ENCODE measurements around the gene OR2T34. TPM values are rescaled to one million over a fixed set of nuclear protein-coding genes. Genes with fewer than 3 reads are reported as not detected.
"Not testable (repeated sequence)": the region's sequence is repeated elsewhere in the genome, so short reads cannot be mapped to it uniquely, and the experiment has no call there.

Gene OR2T34
- not detected for total RNA-seq
- long read RNA-seq, result 0 reads

- H3K27ac ChIP-seq (replicated peaks); H3K9me3 ChIP-seq (replicated peaks); H3K36me3 ChIP-seq; DNase-seq; H3K4me3 ChIP-seq; intact Hi-C loops (cut with micrococcal nuclease); H3K4me1 ChIP-seq; H3K27me3 ChIP-seq (ENCODE audit: low read depth): not testable (repeated sequence)
Observed at GRCh38 chr1:248574657-248575056, at the start of gene OR2T34. Gene OR2T34, minus strand, starts transcription at chr1:248574757. Its CDS starts 0 bp downstream, at chr1:248574757.

DNA sequence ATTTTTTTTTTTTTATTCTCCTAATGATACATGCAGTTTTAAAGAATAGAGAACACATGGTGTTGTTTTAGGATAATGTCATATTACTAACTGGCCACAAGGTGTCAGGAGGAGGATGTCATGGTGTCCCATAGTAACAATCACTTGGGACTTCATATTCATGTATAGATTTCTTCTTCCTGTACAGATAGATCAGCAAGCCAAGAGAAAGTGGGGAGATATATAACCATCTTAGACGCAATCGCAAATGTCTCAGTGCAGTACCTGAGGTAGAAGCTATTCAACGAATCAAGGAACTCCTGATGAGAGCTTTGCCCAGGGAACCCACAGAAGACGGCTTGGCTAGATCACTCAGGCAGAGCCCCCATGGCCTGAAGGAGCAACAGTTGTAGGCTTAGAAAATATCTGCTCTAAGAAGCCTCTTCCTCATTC lies 48.0 kb upstream of the OR2T34 start:
- Histone ChIP-seq H3K27me3 (ENCODE audit: low read depth) (peaks cover 10% of the 10 kb centered on the region), H3K4me1 (no peaks in the 10 kb centered on the region), H3K9me3 (replicated peaks) (no peaks in the 10 kb centered on the region), H3K27ac (replicated peaks) (no peak overlapping the region), H3K36me3 (no peaks in the 10 kb centered on the region), H3K4me3 (no peak overlapping the region)
- TF ChIP-seq CTCF (IDR thresholded peaks at IDR 0.05; ENCODE audit: borderline replicate concordance), result peak; percentile 62
- intact Hi-C loops (cut with micrococcal nuclease), result no loop called here
- DNase-seq, result no peak

GRCh38 chr1:248621770-248622169 lies 47.2 kb upstream of the OR2T34 start:
- intact Hi-C loops (cut with micrococcal nuclease), result no loop called here
- Histone ChIP-seq H3K9me3 (replicated peaks) (no peaks in the 10 kb centered on the region), H3K36me3 (no peaks in the 10 kb centered on the region), H3K27me3 (ENCODE audit: low read depth) (peaks cover 10% of the 10 kb centered on the region), H3K27ac (replicated peaks) (no peak overlapping the region), H3K4me3 (no peak overlapping the region), H3K4me1 (no peaks in the 10 kb centered on the region)
- DNase-seq, result no peak
- no peak for TF ChIP-seq CTCF (IDR thresholded peaks at IDR 0.05; ENCODE audit: borderline replicate concordance)

DNA sequence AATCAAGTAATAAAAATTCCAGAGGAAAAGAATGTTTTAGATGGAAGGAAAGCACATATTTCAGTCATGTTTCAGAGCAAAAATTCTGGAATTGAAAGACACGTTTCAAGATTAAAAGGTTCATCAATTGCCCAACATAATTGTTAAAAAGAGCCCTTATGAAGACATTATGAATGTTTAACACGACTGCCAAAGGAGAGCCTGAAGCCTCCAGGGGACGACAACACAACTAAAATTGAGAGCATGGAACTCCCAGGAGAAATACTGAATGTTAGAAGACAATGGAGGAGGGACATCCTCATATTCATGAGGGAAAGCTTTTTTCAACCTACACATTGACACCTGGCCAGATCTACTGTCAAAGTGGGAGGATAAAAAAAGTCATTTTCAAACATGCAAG lies 44.3 kb upstream of the OR2T34 start:
- DNase-seq, result peak; percentile 28
- Histone ChIP-seq H3K9me3 (replicated peaks) (no peaks in the 10 kb centered on the region), H3K27ac (replicated peaks) (no peak overlapping the region), H3K27me3 (ENCODE audit: low read depth) (peaks cover 3% of the 10 kb centered on the region), H3K4me3 (no peak overlapping the region), H3K36me3 (no peaks in the 10 kb centered on the region), H3K4me1 (no peaks in the 10 kb centered on the region)
- intact Hi-C loops (cut with micrococcal nuclease), result no loop called here
- TF ChIP-seq CTCF (IDR thresholded peaks at IDR 0.05; ENCODE audit: borderline replicate concordance), result peak; percentile 69

DNA sequence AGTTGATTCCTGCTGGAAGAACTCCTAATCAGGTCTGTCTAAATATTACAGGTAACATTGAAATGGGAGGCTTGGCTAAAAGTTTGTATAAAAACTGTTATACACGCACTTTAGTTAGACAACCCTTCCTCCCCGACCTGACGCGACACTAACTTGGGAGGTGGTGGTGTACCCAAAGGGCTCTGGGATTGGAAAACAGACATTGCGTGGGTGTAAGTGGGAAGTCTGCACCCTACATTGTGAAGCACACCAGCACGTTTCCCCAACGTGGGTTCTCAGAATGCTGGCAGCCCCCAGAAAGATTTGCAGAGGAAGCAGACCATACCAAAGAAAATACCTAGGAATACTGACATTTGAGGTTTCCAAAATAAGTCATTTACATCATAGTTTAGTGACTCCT lies 43.6 kb upstream of the OR2T34 start:
- DNase-seq, result no peak
- no peaks in the 10 kb centered on the region for H3K9me3 ChIP-seq (replicated peaks)
- intact Hi-C loops (cut with micrococcal nuclease), result no loop called here

DNA sequence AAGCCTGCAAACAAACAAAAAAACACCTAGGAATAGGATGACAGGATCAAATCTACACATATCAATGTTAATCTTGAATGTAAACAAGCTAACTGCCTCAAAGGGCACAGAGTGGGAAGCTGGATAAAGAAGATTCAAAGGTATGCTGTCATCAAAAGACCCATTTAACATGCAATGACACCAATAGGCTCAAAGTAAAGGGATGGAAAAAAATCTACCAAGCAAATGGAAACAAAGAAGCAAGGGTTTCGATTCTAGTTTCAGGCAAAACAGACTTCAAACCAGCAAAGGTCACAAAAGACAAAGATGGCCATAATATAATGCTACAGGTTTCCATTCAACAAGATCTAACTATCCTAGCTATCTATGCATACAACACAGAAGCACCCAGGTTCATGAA lies 39.2 kb upstream of the OR2T34 start:
- intact Hi-C loops (cut with micrococcal nuclease), result no loop called here
- TF ChIP-seq CTCF (IDR thresholded peaks at IDR 0.05; ENCODE audit: borderline replicate concordance), result no peak
- peaks cover 6% of the 10 kb centered on the region for H3K27me3 ChIP-seq (ENCODE audit: low read depth)
- H3K36me3 ChIP-seq, result no peaks in the 10 kb centered on the region
- no peak for DNase-seq
- H3K4me3 ChIP-seq, result no peak overlapping the region
- H3K27ac ChIP-seq (replicated peaks), result no peak overlapping the region
- no peaks in the 10 kb centered on the region for H3K9me3 ChIP-seq (replicated peaks)
- H3K4me1 ChIP-seq, result no peaks in the 10 kb centered on the region

More for the DNA sequence above, 43.6 kb upstream of the OR2T34 start:
- TF ChIP-seq CTCF (IDR thresholded peaks at IDR 0.05; ENCODE audit: borderline replicate concordance), result no peak
- no peak overlapping the region for H3K27ac ChIP-seq (replicated peaks)
- H3K4me1 ChIP-seq, result no peaks in the 10 kb centered on the region
- no peak overlapping the region for H3K4me3 ChIP-seq
- peaks cover 3% of the 10 kb centered on the region for H3K27me3 ChIP-seq (ENCODE audit: low read depth)
- no peaks in the 10 kb centered on the region for H3K36me3 ChIP-seq
